NCI-H345 treated with DMSO at 0.1 percent for 48 hours (cell line): ENCODE data around the gene TICRR.
A peak's percentile ranks its signal among the peaks of the same experiment; 100 is the strongest.
"Not testable (repeated sequence)": the region's sequence is repeated elsewhere in the genome, so short reads cannot be mapped to it uniquely, and the experiment has no call there.

Experiments used
- DNase-seq: peaks from one replicate; lab custom pipeline; 2025; ENCODE audit not compliant: unreplicated experiment; lab: John Stamatoyannopoulos, UW

Gene TICRR

GRCh38 chr15:89575146-89575655 is at the start of gene TICRR:
Gene TICRR, plus strand, starts transcription at chr15:89575469. Its CDS starts 118 bp downstream, at chr15:89575587.
- DNase-seq, result peak; percentile 95

- DNase-seq, result no peak
Observed at GRCh38 chr15:89526181-89526580, 49.1 kb upstream of the TICRR start.

GRCh38 chr15:89526601-89527441 is 48.4 kb upstream of the TICRR start:
- DNase-seq, result no peak

- no peak for DNase-seq
Observed at GRCh38 chr15:89528757-89529352, 46.4 kb upstream of the TICRR start.

- no peak for DNase-seq
Observed at GRCh38 chr15:89530976-89531375, 44.3 kb upstream of the TICRR start.

GRCh38 chr15:89531796-89532537 is 43.3 kb upstream of the TICRR start:
- no peak for DNase-seq

- no peak for DNase-seq
Observed at GRCh38 chr15:89533861-89534544, 41.3 kb upstream of the TICRR start.

- no peak for DNase-seq
Observed at GRCh38 chr15:89539027-89539426, 36.2 kb upstream of the TICRR start.

GRCh38 chr15:89542369-89542768 is 32.9 kb upstream of the TICRR start:
- DNase-seq, result no peak

- no peak for DNase-seq
Observed at GRCh38 chr15:89543389-89543788, 31.9 kb upstream of the TICRR start.

- not testable (repeated sequence) for DNase-seq
Observed at GRCh38 chr15:89549138-89549537, 26.1 kb upstream of the TICRR start.

GRCh38 chr15:89550427-89550826 is 24.8 kb upstream of the TICRR start:
- DNase-seq, result no peak

- DNase-seq, result no peak
Observed at GRCh38 chr15:89551550-89551949, 23.7 kb upstream of the TICRR start.

- no peak for DNase-seq
Observed at GRCh38 chr15:89553632-89554031, 21.6 kb upstream of the TICRR start.

- DNase-seq, result no peak
Observed at GRCh38 chr15:89554247-89554646, 21.0 kb upstream of the TICRR start.

GRCh38 chr15:89555768-89556167 is 19.5 kb upstream of the TICRR start:
- no peak for DNase-seq

GRCh38 chr15:89556413-89557262 is 18.6 kb upstream of the TICRR start:
- peak; percentile 38 for DNase-seq

- DNase-seq, result no peak
Observed at GRCh38 chr15:89559769-89560264, 15.5 kb upstream of the TICRR start.

- no peak for DNase-seq
Observed at GRCh38 chr15:89566181-89566580, 9.1 kb upstream of the TICRR start.
